Endothelial cell of umbilical vein (primary cell): ENCODE data around the gene DYRK3. TPM values are rescaled to one million over a fixed set of nuclear protein-coding genes. Genes with fewer than 3 reads are reported as not detected.

ENCODE experiments used
- BruUV-seq: library from RNA; stranded (reverse); fragments of 400-500 nt; replicated peaks from 2 replicates; lab custom pipeline; 2021; lab: Mats Ljungman, UMichigan
- CTCF ChIA-PET: fragments of 300-600, 350-600 bp; sonication (Branson Sonifier 250); formaldehyde crosslinking; loops from one replicate; lab custom pipeline; 2021; ENCODE audit warnings: antibody characterized with exemption, inconsistent platforms; lab: Charles Lee
- POLR2A ChIA-PET: fragments of 300-600, 350-600 bp; sonication (Branson Sonifier 250); formaldehyde crosslinking; loops from one replicate; lab custom pipeline; 2021; ENCODE audit warnings: antibody characterized with exemption, inconsistent platforms; lab: Charles Lee
- DNase-seq: peaks from one replicate; pipeline ENCODE4 v3.0.0-alpha.2; 2011; ENCODE audit warnings: low read depth, low spot score
- FAIRE-seq: peaks from 2 replicates; lab custom pipeline; 2011; peaks lifted over from hg19 to GRCh38; lab: Jason Lieb, UNC
- H2AFZ ChIP-seq: 2 replicates; pipeline ENCODE4 v1.6.0; 2012; ENCODE audit warnings: low read depth, low read length, control low read depth, inconsistent platforms
- H3K27ac ChIP-seq: 2 replicates; pipeline ENCODE4 v1.5.1; 2011; ENCODE audit warnings: low read depth, mild to moderate bottlenecking, control low read depth, low read length, moderate library complexity; ENCODE audit not compliant: insufficient read depth
- H3K27me3 ChIP-seq, 2 experiments: 2 replicates each; pipeline versions ENCODE4 v1.6.0 to v1.6.1; 2011; ENCODE audit warnings: low read length in 2 of 2, mixed read lengths in 1 of 2; ENCODE audit not compliant: control insufficient read depth in 2 of 2, insufficient read depth in 2 of 2
- H3K36me3 ChIP-seq, 2 experiments: 2 replicates in 1 of 2; 3 replicates in 1 of 2; pipeline ENCODE4 v1.5.1; 2011; ENCODE audit warnings: low read length in 2 of 2, mild to moderate bottlenecking in 1 of 2, moderate library complexity in 1 of 2; ENCODE audit not compliant: control insufficient read depth in 2 of 2, insufficient read depth in 2 of 2; ENCODE audit errors: extremely low read depth in 1 of 2
- H3K4me1 ChIP-seq: 3 replicates; pipeline ENCODE4 v1.5.1; 2011; ENCODE audit warnings: mild to moderate bottlenecking, low read length; ENCODE audit not compliant: control insufficient read depth, insufficient read depth; ENCODE audit errors: extremely low read depth
- H3K4me2 ChIP-seq: 2 replicates; pipeline ENCODE4 v1.6.1; 2011; ENCODE audit warnings: low read length, control low read depth, mixed read lengths; ENCODE audit not compliant: insufficient read depth
- H3K4me3 ChIP-seq, 3 experiments: fragments of 200-600 bp in 1 of 3; sonication (generic), shearing (Covaris generic) in 1 of 3; replicated peaks in 1 of 3; 2 replicates each; pipeline ENCODE4 v1.5.1; 2011 to 2016; ENCODE audit warnings: control low read depth in 3 of 3, low read length in 3 of 3, mild to moderate bottlenecking in 2 of 3, inconsistent platforms in 1 of 3, low read depth in 1 of 3, moderate library complexity in 1 of 3; ENCODE audit not compliant: insufficient read depth in 1 of 3
- H3K79me2 ChIP-seq: 2 replicates; pipeline ENCODE4 v1.6.0; 2012; ENCODE audit warnings: low read length, inconsistent platforms; ENCODE audit not compliant: control insufficient read depth, insufficient read depth
- H3K9ac ChIP-seq: replicated peaks from 2 replicates; pipeline ENCODE3; 2011; ENCODE audit warnings: low read length, control low read depth; ENCODE audit not compliant: insufficient read depth; ENCODE audit errors: extremely low read depth
- H3K9me1 ChIP-seq: replicated peaks from 3 replicates; pipeline ENCODE4 v1.6.0; 2011; ENCODE audit warnings: mild to moderate bottlenecking, low read length; ENCODE audit not compliant: control insufficient read depth, insufficient read depth; ENCODE audit errors: extremely low read depth
- H3K9me3 ChIP-seq: replicated peaks from 2 replicates; pipeline ENCODE4 v1.5.1; 2012; ENCODE audit warnings: low read length, inconsistent platforms; ENCODE audit not compliant: control insufficient read depth, insufficient read depth
- H4K20me1 ChIP-seq: replicated peaks from 2 replicates; pipeline ENCODE3; 2011; ENCODE audit warnings: mild to moderate bottlenecking, low read length; ENCODE audit not compliant: control insufficient read depth, insufficient read depth; ENCODE audit errors: extremely low read depth
- EZH2 ChIP-seq: IDR thresholded peaks from 2 replicates; pipeline ENCODE4 v1.6.1; 2012; ENCODE audit warnings: borderline replicate concordance, low read depth, mild to moderate bottlenecking, moderate library complexity, low read length, inconsistent platforms; ENCODE audit not compliant: severe bottlenecking
- FOS ChIP-seq: IDR thresholded peaks from 2 replicates; pipeline ENCODE4 v1.6.1; 2011; ENCODE audit warnings: mild to moderate bottlenecking, low read length, moderate library complexity, borderline replicate concordance; ENCODE audit not compliant: insufficient read depth
- GATA2 ChIP-seq: IDR thresholded peaks from 2 replicates; pipeline ENCODE4 v1.7.0; 2011; ENCODE audit warnings: low read depth, mild to moderate bottlenecking, moderate library complexity, mixed read lengths, low read length; ENCODE audit not compliant: insufficient read length, insufficient read depth
- JUN ChIP-seq: IDR thresholded peaks from 2 replicates; pipeline ENCODE4 v1.6.1; 2011; ENCODE audit warnings: borderline replicate concordance, low read depth; ENCODE audit not compliant: insufficient read length, insufficient read depth
- MYC ChIP-seq: IDR thresholded peaks from one replicate; pipeline ENCODE4 v1.6.1; 2011; ENCODE audit warnings: mild to moderate bottlenecking, low read depth, low read length
- POLR2A ChIP-seq: IDR thresholded peaks from 2 replicates; pipeline ENCODE4 v1.6.1; 2012; ENCODE audit warnings: low read depth, mild to moderate bottlenecking, control low read depth, low read length
- POLR2AphosphoS5 ChIP-seq: IDR thresholded peaks from 2 replicates; pipeline ENCODE4 v1.6.1; 2012; ENCODE audit warnings: low read depth, mild to moderate bottlenecking, control low read depth, low read length, moderate library complexity; ENCODE audit not compliant: insufficient read depth
- dilution Hi-C: fragments of 300-500 bp; cut with MboI; formaldehyde crosslinking; loops from one replicate; pipeline ENCODE4 v1.15.0; 2019; ENCODE audit warnings: low sequenced_read_pairs; ENCODE audit not compliant: extremely low pct_ligation_motif_present
- intact Hi-C: fragments of 100-400 bp; cut with micrococcal nuclease; formaldehyde crosslinking; loops from one replicate; pipeline ENCODE4 v1.10.0; 2022
- polyA plus RNA-seq, 4 experiments: library from polyadenylated mRNA; depleted of rRNA in 3 of 4; stranded (reverse) in 3 of 4; unstranded in 1 of 4; fragments of >200 nt; gene quantifications; 2 replicates each; pipeline versions ENCODE4 v1.2.1 to v1.2.3, GENCODE V29; 2011 to 2012; ENCODE audit warnings: missing spikeins in 1 of 4
- total RNA-seq: library from RNA; stranded (reverse); gene quantifications from 2 replicates; pipeline ENCODE4 v1.2.3, GENCODE V29; 2021
- TF ChIP-seq, protein P1 (sequence below), 2 donors: IDR thresholded peaks; 1 replicate in 1 of 2; 2 replicates in 1 of 2; pipeline ENCODE4 v1.5.1; 2011; ENCODE audit warnings: low read length in 2 of 2, mild to moderate bottlenecking in 2 of 2, moderate library complexity in 2 of 2, control low read depth in 1 of 2, inconsistent platforms in 1 of 2, low read depth in 1 of 2; ENCODE audit not compliant: insufficient read depth in 1 of 2; ENCODE audit errors: extremely low read depth in 1 of 2
- TF ChIP-seq, protein P2 (sequence below): IDR thresholded peaks from 2 replicates; pipeline ENCODE4 v1.6.1; 2011; ENCODE audit not compliant: insufficient read depth, insufficient read length

The DYRK3 gene
- total and polyA plus RNA-seq, 2 donors (not counting 3 experiments of a cell fraction or from before 2014, with no cell fraction given) = 3.4 to 7.4 TPM

- dilution Hi-C loops = no loop called here
- no peak overlapping the region for H3K9ac ChIP-seq
- FAIRE-seq = no peak
- no peak overlapping the region for H2AFZ ChIP-seq
- intact Hi-C loops = no loop called here
- no peak overlapping the region for H3K4me2 ChIP-seq
- peaks cover 2% of the 10 kb centered on the region for H3K4me1 ChIP-seq
- no peak for DNase-seq
- no peaks in the 10 kb centered on the region for H3K27me3 ChIP-seq
- no peak overlapping the region for H3K4me3 ChIP-seq
- peaks cover under 1 to 9% of the 10 kb centered on the region in 2 experiments for H3K36me3 ChIP-seq
- no peaks in the 10 kb centered on the region for H3K79me2 ChIP-seq
- no peaks in the 10 kb centered on the region for H3K9me3 ChIP-seq
- no peaks in the 10 kb centered on the region for H3K9me1 ChIP-seq
- TF ChIP-seq JUN (no peak), EZH2 (no peak), GATA2 (no peak), MYC (no peak), FOS (no peak), POLR2A (no peak), POLR2AphosphoS5 (no peak)
- TF ChIP-seq, protein P1, sequence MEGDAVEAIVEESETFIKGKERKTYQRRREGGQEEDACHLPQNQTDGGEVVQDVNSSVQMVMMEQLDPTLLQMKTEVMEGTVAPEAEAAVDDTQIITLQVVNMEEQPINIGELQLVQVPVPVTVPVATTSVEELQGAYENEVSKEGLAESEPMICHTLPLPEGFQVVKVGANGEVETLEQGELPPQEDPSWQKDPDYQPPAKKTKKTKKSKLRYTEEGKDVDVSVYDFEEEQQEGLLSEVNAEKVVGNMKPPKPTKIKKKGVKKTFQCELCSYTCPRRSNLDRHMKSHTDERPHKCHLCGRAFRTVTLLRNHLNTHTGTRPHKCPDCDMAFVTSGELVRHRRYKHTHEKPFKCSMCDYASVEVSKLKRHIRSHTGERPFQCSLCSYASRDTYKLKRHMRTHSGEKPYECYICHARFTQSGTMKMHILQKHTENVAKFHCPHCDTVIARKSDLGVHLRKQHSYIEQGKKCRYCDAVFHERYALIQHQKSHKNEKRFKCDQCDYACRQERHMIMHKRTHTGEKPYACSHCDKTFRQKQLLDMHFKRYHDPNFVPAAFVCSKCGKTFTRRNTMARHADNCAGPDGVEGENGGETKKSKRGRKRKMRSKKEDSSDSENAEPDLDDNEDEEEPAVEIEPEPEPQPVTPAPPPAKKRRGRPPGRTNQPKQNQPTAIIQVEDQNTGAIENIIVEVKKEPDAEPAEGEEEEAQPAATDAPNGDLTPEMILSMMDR (IDR thresholded peaks at IDR 0.05; ENCODE audit: extremely low read depth in 1 of 2, insufficient read depth in 1 of 2, low read depth in 1 of 2, low read length in 2 of 2) = no peak
- TF ChIP-seq, protein P2, sequence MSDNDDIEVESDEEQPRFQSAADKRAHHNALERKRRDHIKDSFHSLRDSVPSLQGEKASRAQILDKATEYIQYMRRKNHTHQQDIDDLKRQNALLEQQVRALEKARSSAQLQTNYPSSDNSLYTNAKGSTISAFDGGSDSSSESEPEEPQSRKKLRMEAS = no peak
- BruUV-seq = no TSS peak
- ChIA-PET POLR2A (no interaction called here), CTCF (interaction anchor here (2.0 to 16.8 kb wide), 2 partner anchors 45 to 109 kb away, joined by 9 to 427 read pairs; no protein-coding TSS in a partner anchor)
- no peak overlapping the region for H3K27ac ChIP-seq
- H4K20me1 ChIP-seq = no peaks in the 10 kb centered on the region
Observed at GRCh38 chr1:206588492-206588891, 46.8 kb upstream of the DYRK3 start.
